Stimulated activated CD8-positive, alpha-beta memory T cell treated with anti-CD3 and anti-CD28 coated beads, Interleukin-15, amount 100 ng/mL, for 24 hours (primary cell): ENCODE results near the gene IKZF4.
"Not testable (repeated sequence)": the region's sequence is repeated elsewhere in the genome, so short reads cannot be mapped to it uniquely, and the experiment has no call there.

ENCODE experiments used
- DNase-seq: peaks from one replicate; pipeline ENCODE4 v3.0.0-alpha.2; 2020; ENCODE audit warnings: low read depth

IKZF4 gene

GRCh38 chr12:55999522-55999921 lies 21.3 kb upstream of the IKZF4 start:
- not testable (repeated sequence) for DNase-seq

GRCh38 chr12:55999999-56000540 lies 20.8 kb upstream of the IKZF4 start:
- not testable (repeated sequence) for DNase-seq

GRCh38 chr12:56001487-56002100 lies 19.2 kb upstream of the IKZF4 start:
- DNase-seq = no peak

- not testable (repeated sequence) for DNase-seq
Measured at GRCh38 chr12:56003376-56003775, 17.5 kb upstream of the IKZF4 start.

- no peak for DNase-seq
Measured at GRCh38 chr12:56004211-56004610, 16.6 kb upstream of the IKZF4 start.

- DNase-seq = no peak
Measured at GRCh38 chr12:56007564-56008559, 13.0 kb upstream of the IKZF4 start.

- DNase-seq = no peak
Measured at GRCh38 chr12:56010111-56010570, 10.7 kb upstream of the IKZF4 start.

- no peak for DNase-seq
Measured at GRCh38 chr12:56011509-56012090, 9.2 kb upstream of the IKZF4 start.

- DNase-seq = no peak
Measured at GRCh38 chr12:56013482-56013881, 7.4 kb upstream of the IKZF4 start.

- DNase-seq = no peak
Measured at GRCh38 chr12:56014205-56014604, 6.6 kb upstream of the IKZF4 start.

GRCh38 chr12:56017181-56017580 lies 3.7 kb upstream of the IKZF4 start:
- DNase-seq = no peak

GRCh38 chr12:56018356-56018755 lies 2.5 kb upstream of the IKZF4 start:
- no peak for DNase-seq

- no peak for DNase-seq
Measured at GRCh38 chr12:56021889-56022497, 1.1 kb downstream of the IKZF4 start.

- DNase-seq = no peak
Measured at GRCh38 chr12:56028511-56029165, 7.8 kb downstream of the IKZF4 start.

- no peak for DNase-seq
Measured at GRCh38 chr12:56029166-56029519, 8.3 kb downstream of the IKZF4 start.

- DNase-seq = no peak
Measured at GRCh38 chr12:56029666-56030293, 8.9 kb downstream of the IKZF4 start.

- no peak for DNase-seq
Measured at GRCh38 chr12:56031987-56032386, 11.1 kb downstream of the IKZF4 start.

- no peak for DNase-seq
Measured at GRCh38 chr12:56034586-56035332, 13.9 kb downstream of the IKZF4 start.

GRCh38 chr12:56037161-56037560 lies 16.3 kb downstream of the IKZF4 start:
- no peak for DNase-seq

GRCh38 chr12:56038022-56038655 lies 17.3 kb downstream of the IKZF4 start:
- no peak for DNase-seq
